A673 (cell line): ENCODE results near the gene MAGEF1. TPM values are rescaled to one million over a fixed set of nuclear protein-coding genes. Genes with fewer than 3 reads are reported as not detected.

ENCODE experiments used
- BruUV-seq: library from RNA; stranded (reverse); fragments of 400-500 nt; replicated peaks from 2 replicates; lab custom pipeline; 2021; lab: Mats Ljungman, UMichigan
- CTCF ChIA-PET: fragments of 300-600 bp; sonication (Branson Sonifier 250); formaldehyde crosslinking; loops from one replicate; lab custom pipeline; 2022; ENCODE audit warnings: antibody characterized with exemption; lab: Charles Lee
- POLR2A ChIA-PET: fragments of 300-600 bp; sonication (Branson Sonifier 250); formaldehyde crosslinking; loops from one replicate; lab custom pipeline; 2022; ENCODE audit warnings: antibody characterized with exemption; ENCODE audit not compliant: low non-redundant PET; lab: Charles Lee
- DNase-seq: peaks from one replicate; pipeline ENCODE4 v3.0.0-alpha.2; 2015; ENCODE audit warnings: low spot score
- H3K27ac ChIP-seq: fragments of 200-600 bp; sonication (generic); 2 replicates; pipeline ENCODE4 v1.5.1; 2016; ENCODE audit warnings: mixed run types, low read depth, mild to moderate bottlenecking, mixed read lengths, antibody characterized with exemption, low read length; ENCODE audit not compliant: poor library complexity, severe bottlenecking
- H3K27me3 ChIP-seq: fragments of 200-600 bp; sonication (generic); replicated peaks from 2 replicates; pipeline ENCODE4 v1.6.1; 2017; ENCODE audit warnings: mixed run types, low read depth, mild to moderate bottlenecking, mixed read lengths, antibody characterized with exemption, low read length; ENCODE audit not compliant: insufficient read depth, poor library complexity
- H3K36me3 ChIP-seq: fragments of 200-600 bp; sonication (generic); 2 replicates; pipeline ENCODE4 v1.6.1; 2016; ENCODE audit warnings: mixed run types, mild to moderate bottlenecking, mixed read lengths, antibody characterized with exemption, low read length; ENCODE audit not compliant: insufficient read depth, poor library complexity, severe bottlenecking
- H3K4me1 ChIP-seq: fragments of 200-600 bp; sonication (generic); 2 replicates; pipeline ENCODE4 v1.6.1; 2017; ENCODE audit warnings: mixed run types, mild to moderate bottlenecking, mixed read lengths, antibody characterized with exemption, low read length; ENCODE audit not compliant: insufficient read depth, poor library complexity, severe bottlenecking
- H3K4me3 ChIP-seq: fragments of 200-600 bp; sonication (generic); 2 replicates; pipeline ENCODE4 v1.5.1; 2016; ENCODE audit warnings: low read depth, mixed run types, mild to moderate bottlenecking, mixed read lengths, low read length; ENCODE audit not compliant: poor library complexity, severe bottlenecking
- H3K9me3 ChIP-seq: fragments of 200-600 bp; sonication (generic); 2 replicates; pipeline ENCODE4 v1.6.1; 2016; ENCODE audit warnings: mixed run types, low read depth, mild to moderate bottlenecking, mixed read lengths, antibody characterized with exemption, low read length; ENCODE audit not compliant: poor library complexity, severe bottlenecking
- CTCF ChIP-seq: fragments of 300-800, 200-600 bp; sonication (generic); conservative IDR thresholded peaks from 2 replicates; pipeline ENCODE4 v1.5.1; 2017; ENCODE audit warnings: low read depth, mild to moderate bottlenecking, antibody characterized with exemption, low read length, moderate library complexity, mixed read lengths
- EZH2 ChIP-seq: fragments of 200-600 bp; sonication (generic); IDR thresholded peaks from 2 replicates; pipeline ENCODE4 v1.6.1; 2017; ENCODE audit warnings: borderline replicate concordance, low read depth, mild to moderate bottlenecking, mixed read lengths, antibody characterized with exemption, low read length; ENCODE audit not compliant: poor library complexity, severe bottlenecking
- intact Hi-C: fragments of 100-400 bp; cut with micrococcal nuclease; formaldehyde crosslinking; loops from one replicate; pipeline ENCODE4 v1.10.0; 2022; ENCODE audit not compliant: unreplicated experiment
- total RNA-seq: library from RNA; stranded (reverse); gene quantifications from 2 replicates; pipeline ENCODE4 v1.2.3, GENCODE V29; 2021

Gene MAGEF1
- total RNA-seq, 1 experiment from 2014 or later, result 47.6 TPM

DNA sequence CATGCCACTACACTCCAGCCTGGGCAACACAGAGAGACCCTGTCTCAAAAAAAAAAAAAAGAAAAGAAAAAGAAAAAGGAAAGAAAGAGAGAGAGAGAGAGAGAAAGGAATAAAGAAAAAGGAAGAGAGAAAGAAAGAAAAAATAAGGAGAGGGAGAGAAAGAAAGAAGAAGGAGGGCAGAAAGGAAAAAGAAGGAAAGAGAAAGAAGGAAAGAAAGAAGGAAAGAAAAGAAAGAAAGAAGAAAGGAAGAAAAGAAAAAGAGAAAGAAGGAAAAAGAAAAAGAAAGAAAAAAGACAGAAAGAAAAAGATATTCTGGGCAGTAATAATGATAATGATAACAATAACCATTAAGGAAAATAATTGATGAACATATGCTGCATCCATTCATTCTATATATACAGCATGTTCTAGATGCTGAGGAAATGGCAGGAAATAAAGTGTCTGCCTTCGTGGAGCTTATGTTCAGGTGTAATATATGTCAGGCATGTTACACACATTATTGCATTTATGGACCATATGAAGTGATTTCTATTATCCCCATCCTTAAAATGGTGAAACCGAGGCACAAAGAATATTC lies 37.4 kb upstream of the MAGEF1 start:
- CTCF ChIA-PET, result no interaction called here
- DNase-seq, result no peak
- no TSS peak for BruUV-seq
- intact Hi-C loops, result no loop called here
- POLR2A ChIA-PET, result no interaction called here
- TF ChIP-seq EZH2, result no peak
- TF ChIP-seq CTCF, result no peak
- Histone ChIP-seq H3K4me1 (no peaks in the 10 kb centered on the region), H3K27me3 (no peaks in the 10 kb centered on the region), H3K27ac (no peak overlapping the region), H3K9me3 (no peaks in the 10 kb centered on the region), H3K36me3 (no peaks in the 10 kb centered on the region), H3K4me3 (no peak overlapping the region)

DNA sequence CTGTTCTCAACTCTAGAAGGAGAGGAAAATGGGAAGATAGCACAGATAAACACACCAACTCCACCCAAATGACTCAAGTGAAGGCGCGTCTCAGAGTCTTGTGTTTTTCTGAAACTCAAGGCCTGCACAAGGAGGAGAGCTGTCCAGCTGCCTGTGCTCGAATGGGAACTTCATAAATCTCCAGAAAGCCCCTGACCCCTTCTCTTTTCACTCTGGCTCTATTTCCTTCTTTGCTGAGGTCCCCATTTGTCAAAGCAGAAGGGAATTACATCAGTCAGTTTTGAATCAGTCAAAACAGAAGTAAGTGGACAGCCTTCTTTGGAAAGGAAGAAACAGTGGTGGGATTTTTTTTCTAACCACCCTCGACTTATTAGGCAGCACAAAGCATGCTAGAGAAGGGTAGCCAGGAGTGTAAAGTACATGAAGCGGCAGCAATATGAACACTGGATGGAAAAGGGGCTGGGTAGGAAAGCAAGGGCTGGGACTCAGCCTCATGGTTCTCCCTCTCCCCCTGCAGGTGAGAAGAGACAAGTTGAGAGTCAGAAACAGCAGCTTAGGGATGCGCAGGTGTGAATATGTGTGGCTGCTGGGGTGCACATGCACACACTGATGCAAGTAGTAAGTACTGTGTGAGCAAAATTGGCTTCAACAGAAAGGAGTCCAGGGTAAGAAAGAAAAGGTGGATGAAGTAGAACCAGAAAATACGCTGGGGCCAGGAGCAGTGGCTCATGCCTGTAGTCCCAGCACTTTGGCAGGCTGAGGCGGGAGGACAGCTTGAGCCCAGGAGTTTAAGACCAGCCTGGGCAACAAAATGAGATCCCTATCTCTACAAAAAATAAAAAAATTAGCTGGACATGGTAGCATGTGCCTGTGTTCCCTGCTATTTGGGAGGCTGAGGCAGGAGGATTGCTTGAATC lies 36.6 kb upstream of the MAGEF1 start:
- ChIA-PET CTCF (interaction anchor here (0.6 kb wide), 1 partner anchor 187 kb away, joined by 3 read pairs; the partner anchor contains the start of gene EPHB3), POLR2A (no interaction called here)
- H3K27me3 ChIP-seq, result no peaks in the 10 kb centered on the region
- no peak overlapping the region for H3K4me3 ChIP-seq
- no TSS peak for BruUV-seq
- no peaks in the 10 kb centered on the region for H3K9me3 ChIP-seq
- H3K27ac ChIP-seq, result no peak overlapping the region
- no peaks in the 10 kb centered on the region for H3K4me1 ChIP-seq
- intact Hi-C loops, result no loop called here
- H3K36me3 ChIP-seq, result no peaks in the 10 kb centered on the region
- TF ChIP-seq CTCF (peak; percentile 33; the same call in 1 of the 2 replicates), EZH2 (no peak)
- DNase-seq, result no peak

DNA sequence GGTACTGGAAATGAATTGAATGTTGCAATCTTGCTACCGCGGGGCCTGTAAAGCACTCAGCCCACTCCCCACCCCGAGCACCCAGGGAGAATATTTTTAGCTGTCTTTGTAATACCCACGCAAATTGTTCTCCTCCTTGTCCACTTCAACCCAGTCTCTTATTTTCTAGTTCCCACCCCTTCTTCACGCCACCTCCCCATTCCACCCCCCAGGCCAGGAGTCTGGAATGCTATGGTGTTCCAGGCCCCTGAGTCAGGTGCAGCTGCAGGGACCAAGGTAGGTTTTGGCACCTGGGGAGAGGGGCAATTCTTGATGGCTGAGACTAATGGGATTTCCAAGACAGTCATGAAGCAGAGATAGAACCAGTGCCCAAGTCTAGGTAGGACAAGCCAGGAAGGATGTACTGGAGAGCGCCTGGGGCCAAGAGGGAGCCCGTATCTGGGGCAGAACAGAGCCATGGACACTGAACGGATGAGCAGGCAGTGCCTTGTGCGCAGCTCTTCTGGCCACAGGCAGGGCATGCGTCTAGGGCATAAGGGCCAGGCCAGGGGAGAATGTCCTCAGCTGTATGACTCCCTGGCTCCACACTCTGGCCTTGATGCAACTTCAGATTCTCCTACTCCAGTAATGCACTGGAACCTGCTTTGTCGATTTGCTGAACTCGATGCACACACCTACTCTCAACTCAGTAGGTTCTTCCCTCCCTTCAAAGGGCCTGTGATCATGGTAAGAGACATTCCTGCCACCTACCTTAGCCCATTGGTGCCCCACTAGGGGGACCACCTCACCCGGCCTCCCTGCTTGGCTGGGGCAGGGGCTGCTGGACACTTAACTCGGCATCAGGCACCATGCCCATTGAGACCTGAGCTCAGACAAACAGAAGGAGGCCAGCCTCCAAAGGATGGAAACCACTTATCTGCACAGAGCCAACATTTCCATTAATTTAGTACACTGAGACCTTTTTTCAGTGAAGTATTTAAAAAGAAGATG lies 34.6 kb upstream of the MAGEF1 start:
- no peak overlapping the region for H3K27ac ChIP-seq
- TF ChIP-seq EZH2, result no peak
- TF ChIP-seq CTCF, result no peak
- POLR2A ChIA-PET, result no interaction called here
- H3K36me3 ChIP-seq, result no peaks in the 10 kb centered on the region
- intact Hi-C loops, result no loop called here
- no peak for DNase-seq
- no TSS peak for BruUV-seq
- no peaks in the 10 kb centered on the region for H3K27me3 ChIP-seq
- no peaks in the 10 kb centered on the region for H3K9me3 ChIP-seq
- CTCF ChIA-PET, result no interaction called here
- peaks cover under 1% of the 10 kb centered on the region for H3K4me1 ChIP-seq
- no peak overlapping the region for H3K4me3 ChIP-seq
